Pancreas (tissue), 10 donors: ENCODE data around the gene DYNC2H1. TPM values are rescaled to one million over a fixed set of nuclear protein-coding genes. Genes with fewer than 3 reads are reported as not detected.

Source experiments
- ATAC-seq, 4 donors: fragments of 200-7000 bp; cut with Tn5 transposase; one replicate each; pipeline versions ENCODE4 v1.8.0 to v1.9.1; 2020; ENCODE audit warnings: mild to moderate bottlenecking in 4 of 4, moderate library complexity in 4 of 4
- DNase-seq, 6 donors: peaks; one replicate each; pipeline ENCODE4 v3.0.0-alpha.2; 2020
- FAIRE-seq: peaks from 2 replicates; lab custom pipeline; 2012; peaks lifted over from hg19 to GRCh38; lab: Jason Lieb, UNC
- H3K27ac ChIP-seq, 4 donors: fragments of 200-600 bp; sonication (generic); 1 replicate in 3 of 4; 2 replicates in 1 of 4; pipeline versions ENCODE4 v1.5.0 to v1.8.0; 2020
- H3K27me3 ChIP-seq, 4 donors: fragments of 200-600 bp; one replicate each; pipeline ENCODE4 v1.8.0; 2021
- H3K36me3 ChIP-seq, 3 donors: fragments of 200-600 bp; sonication (generic) in 1 of 3; one replicate each; pipeline versions ENCODE4 v1.5.0 to v1.8.0; 2020 to 2021
- H3K4me1 ChIP-seq, 3 donors: fragments of 200-600 bp; one replicate each; pipeline ENCODE4 v1.8.0; 2021
- H3K4me3 ChIP-seq, 4 donors: fragments of 200-600 bp; sonication (generic) in 2 of 4; one replicate each; pipeline versions ENCODE4 v1.5.0 to v1.8.0; 2020 to 2021
- H3K9me3 ChIP-seq, 4 donors: fragments of 200-600 bp; one replicate each; pipeline ENCODE4 v1.8.0; 2021
- CTCF ChIP-seq, 4 donors: fragments of 200-600 bp; sonication (generic) in 3 of 4; IDR thresholded peaks; one replicate each; pipeline versions ENCODE4 v1.5.0 to v1.8.0; 2021; ENCODE audit warnings: antibody characterized with exemption in 4 of 4
- WGBS, 2 donors: extraction: QIAGEN DNeasy Blood & Tissue Kit; methylation state at CpG; one replicate each; pipeline ENCODE4 v1.1.7; 2013; 5-methylcytosine and 5-hydroxymethylcytosine counted together
- intact Hi-C, 3 donors: fragments of 100-400 bp; cut with DNase I; formaldehyde crosslinking; loops; one replicate each; pipeline versions ENCODE4 v1.11.1 to v1.14.2; 2022
- polyA plus RNA-seq, 2 donors: library from polyadenylated mRNA; stranded (reverse); fragments of 200-250 nt; gene quantifications; one replicate each; pipeline ENCODE4 v1.2.3, GENCODE V29; 2013
- total RNA-seq, 6 donors: library from RNA; stranded (reverse); fragmentation: NEBNext Ultra II Directional in 4 of 6; extraction: Animal tissue kit (Norgen Biotek cat#: 25700) in 4 of 6; gene quantifications; one replicate each; pipeline versions ENCODE4 v1.2.1 to v1.2.4, GENCODE V29; 2021 to 2023
- donor health status: healthy with polysubstance abuse.
- donor health status: DM: no; HTN: no; CAD: no; lungs with moderate emphysema.
- donor health status: DM: no; HTN: no; CAD: no.
- donor health status: control.
- donor health status: control.
- donor health status: Bipolar disorder and iron deficiency.
- donor health status: DM: yes; HTN: yes; CAD: no.
- donor health status: DM: no; HTN: no; CAD: no.
- donor health status: DM: no; HTN: no; CAD: no.
- donor health status: DM: yes; HTN: yes; CAD: no.

DYNC2H1 gene
- total and polyA plus RNA-seq, 8 donors, result 6.6 to 15.2 (median 8.4) TPM

GRCh38 chr11:103241574-103241973 lies 132.3 kb downstream of the DYNC2H1 start:
- Histone ChIP-seq H3K36me3 (no peaks in the 10 kb centered on the region), H3K27me3 (no peaks in the 10 kb centered on the region), H3K4me3 (no peak overlapping the region), H3K27ac (no peak overlapping the region), H3K4me1 (no peaks in the 10 kb centered on the region), H3K9me3 (no peaks in the 10 kb centered on the region)
- DNase-seq (no peak), FAIRE-seq (no peak), ATAC-seq (peak in 1 of 4 donors; percentile 37)
- 67 to 74% methylated on average over 6 of the region's 6 CpGs for WGBS, 2 donors
- intact Hi-C loops, result no loop called here
- TF ChIP-seq CTCF (IDR thresholded peaks at IDR 0.05), result no peak

DNA sequence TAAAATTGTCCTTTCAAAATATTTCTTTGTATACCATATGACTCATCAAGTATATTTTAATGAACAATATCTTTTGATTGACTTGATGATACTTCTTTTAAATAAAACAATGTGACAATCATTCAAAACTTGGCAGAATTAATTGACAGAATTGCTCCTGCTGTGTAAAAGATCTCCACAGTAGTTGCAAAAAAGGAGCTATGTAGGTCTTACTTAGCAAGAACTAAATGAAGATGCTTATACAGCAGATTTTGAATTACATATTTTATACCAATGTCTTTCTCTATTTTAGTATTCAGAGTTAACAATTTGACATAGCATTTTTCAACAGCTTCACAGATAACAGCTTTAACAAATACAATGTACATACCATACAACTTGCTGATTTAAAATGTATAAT lies 144.9 kb downstream of the DYNC2H1 start:
- no peak for DNase-seq
- H3K27ac ChIP-seq, result no peak overlapping the region
- H3K4me1 ChIP-seq, result no peaks in the 10 kb centered on the region
- peaks cover 0 to 4% (median 0%) of the 10 kb centered on the region in 3 donors for H3K36me3 ChIP-seq
- H3K9me3 ChIP-seq, result no peaks in the 10 kb centered on the region
- intact Hi-C loops, result no loop called here
- no peak for ATAC-seq
- H3K27me3 ChIP-seq, result no peaks in the 10 kb centered on the region
- H3K4me3 ChIP-seq, result no peak overlapping the region
- no peak for FAIRE-seq
- TF ChIP-seq CTCF (IDR thresholded peaks at IDR 0.05), result no peak

DNA sequence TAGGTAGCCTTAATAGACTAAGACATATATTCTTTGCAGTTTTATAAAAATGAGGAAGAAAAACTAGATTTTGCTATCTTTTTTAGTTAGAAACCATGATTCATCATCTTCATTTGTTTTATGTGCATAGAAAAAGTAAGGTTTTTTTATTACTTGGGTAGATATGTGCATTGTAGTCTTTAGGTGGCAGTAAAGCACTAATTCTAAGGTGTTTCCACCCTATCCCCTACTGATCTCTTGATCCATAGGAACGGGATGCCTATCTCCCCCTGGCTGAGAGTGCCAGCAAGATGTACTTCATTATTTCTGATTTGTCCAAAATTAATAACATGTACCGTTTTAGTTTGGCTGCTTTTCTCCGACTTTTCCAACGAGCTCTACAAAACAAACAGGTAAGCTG lies 148.1 kb downstream of the DYNC2H1 start:
- 63 to 82% methylated on average over 4 of the region's 4 CpGs for WGBS, 2 donors
- Histone ChIP-seq H3K27ac (no peak overlapping the region), H3K36me3 (peaks cover 0 to 12% (median 0%) of the 10 kb centered on the region in 3 donors), H3K9me3 (no peaks in the 10 kb centered on the region), H3K4me3 (no peak overlapping the region), H3K4me1 (no peaks in the 10 kb centered on the region), H3K27me3 (no peaks in the 10 kb centered on the region)
- FAIRE-seq, result no peak
- intact Hi-C loops, result no loop called here
- ATAC-seq, result no peak
- no peak for DNase-seq
- TF ChIP-seq CTCF (IDR thresholded peaks at IDR 0.05), result no peak

DNA sequence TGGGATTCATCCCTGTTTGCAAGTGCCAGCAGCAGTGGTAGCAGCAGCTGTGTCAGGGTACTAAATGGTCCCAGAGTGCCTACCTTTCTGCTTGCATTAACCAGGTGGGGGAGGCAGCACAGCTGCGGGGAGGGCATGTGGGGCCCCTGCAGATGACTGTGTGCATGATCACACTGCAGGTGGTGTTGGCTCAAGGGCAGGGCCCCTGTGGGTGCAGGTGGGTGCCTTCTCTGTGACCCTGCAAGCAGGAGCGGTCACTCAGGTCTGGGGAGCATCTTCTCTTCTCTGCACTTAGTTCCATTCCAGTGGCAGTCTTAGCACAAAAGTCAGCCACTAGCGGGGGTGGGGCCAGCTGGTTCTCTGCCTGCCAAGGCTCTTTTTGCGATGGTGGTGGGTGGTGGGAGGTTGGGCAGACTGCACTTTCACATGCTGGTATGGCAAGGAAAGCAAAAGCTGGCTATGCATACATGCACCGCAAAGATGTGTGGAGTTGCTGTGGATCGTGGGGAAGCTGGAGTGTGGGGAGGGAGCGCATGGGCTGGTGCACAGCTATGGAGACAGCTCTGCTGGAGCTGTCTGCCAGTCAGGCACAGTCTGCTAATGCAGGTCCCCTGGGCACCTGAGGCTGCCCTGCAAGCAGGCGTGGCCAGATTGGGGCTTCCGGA lies 157.1 kb downstream of the DYNC2H1 start:
- no peak for TF ChIP-seq CTCF (IDR thresholded peaks at IDR 0.05)
- ATAC-seq, result no peak
- Histone ChIP-seq H3K27me3 (no peaks in the 10 kb centered on the region), H3K27ac (no peak overlapping the region), H3K4me3 (no peak overlapping the region), H3K36me3 (peaks cover 0 to 6% (median 0%) of the 10 kb centered on the region in 3 donors), H3K4me1 (no peaks in the 10 kb centered on the region), H3K9me3 (no peaks in the 10 kb centered on the region)
- FAIRE-seq, result no peak
- peak in 1 of 6 donors; percentile 46 for DNase-seq
- 89 to 97% methylated on average over 9 of the region's 9 CpGs for WGBS, 2 donors
- intact Hi-C loops, result no loop called here

- H3K27me3 ChIP-seq, result no peaks in the 10 kb centered on the region
- FAIRE-seq (no peak), ATAC-seq (no peak), DNase-seq (no peak)
- H3K36me3 ChIP-seq, result no peaks in the 10 kb centered on the region
- TF ChIP-seq CTCF (IDR thresholded peaks at IDR 0.05), result no peak
- intact Hi-C loops, result no loop called here
- H3K9me3 ChIP-seq, result no peaks in the 10 kb centered on the region
- H3K27ac ChIP-seq, result no peak overlapping the region
- whole genome bisulfite sequencing, 2 donors, result 93 to 97% methylated on average over 2 of the region's 2 CpGs
- H3K4me3 ChIP-seq, result no peak overlapping the region
- H3K4me1 ChIP-seq, result no peaks in the 10 kb centered on the region
These were observed 163.7 kb downstream of the DYNC2H1 start for GRCh38 chr11:103272876-103273275.
